NB4 (cell line): ENCODE measurements around the gene DHTKD1.

Source experiments
- DNase-seq: peaks from one replicate; pipeline ENCODE4 v3.0.0; 2010; ENCODE audit warnings: low read depth
- H3K4me3 ChIP-seq: one replicate; pipeline ENCODE4 v1.5.1; 2011; ENCODE audit warnings: mild to moderate bottlenecking, low read depth, low read length, moderate library complexity
- MYC ChIP-seq: IDR thresholded peaks from 2 replicates; pipeline ENCODE4 v1.6.1; 2011; ENCODE audit warnings: low read depth, low read length
- POLR2A ChIP-seq: IDR thresholded peaks from 2 replicates; pipeline ENCODE4 v1.6.1; 2011; ENCODE audit warnings: mild to moderate bottlenecking; ENCODE audit not compliant: insufficient read length; ENCODE audit errors: extremely low read depth
- TF ChIP-seq, protein P1 (sequence below): IDR thresholded peaks from one replicate; pipeline ENCODE4 v1.5.1; 2012; ENCODE audit warnings: low read depth, low read length
- TF ChIP-seq, protein P2 (sequence below): IDR thresholded peaks from 2 replicates; pipeline ENCODE4 v1.6.1; 2011; ENCODE audit warnings: low read depth, low read length

The DHTKD1 gene

DNA sequence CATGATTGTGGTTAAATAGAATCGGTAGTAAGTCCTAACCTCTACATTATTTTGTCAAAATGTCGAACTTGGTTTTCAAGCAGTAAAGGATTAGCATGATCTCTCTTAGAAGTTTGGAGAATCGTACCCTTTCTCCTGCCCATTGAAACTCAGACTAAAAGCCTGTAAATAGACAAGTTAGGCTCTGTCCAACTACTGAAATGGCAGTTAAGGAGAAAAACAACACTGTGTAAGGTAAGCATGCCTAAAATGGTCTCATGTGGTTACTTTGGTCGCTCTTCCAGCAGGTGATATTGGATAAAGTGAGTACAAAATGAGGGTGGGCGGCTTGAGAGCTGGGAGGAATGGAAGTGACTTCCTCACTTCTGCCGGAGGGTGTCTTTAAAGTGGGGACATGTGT is 85.8 kb downstream of the DHTKD1 start:
- DNase-seq: no peak
- TF ChIP-seq MYC: no peak
- TF ChIP-seq, protein P1, sequence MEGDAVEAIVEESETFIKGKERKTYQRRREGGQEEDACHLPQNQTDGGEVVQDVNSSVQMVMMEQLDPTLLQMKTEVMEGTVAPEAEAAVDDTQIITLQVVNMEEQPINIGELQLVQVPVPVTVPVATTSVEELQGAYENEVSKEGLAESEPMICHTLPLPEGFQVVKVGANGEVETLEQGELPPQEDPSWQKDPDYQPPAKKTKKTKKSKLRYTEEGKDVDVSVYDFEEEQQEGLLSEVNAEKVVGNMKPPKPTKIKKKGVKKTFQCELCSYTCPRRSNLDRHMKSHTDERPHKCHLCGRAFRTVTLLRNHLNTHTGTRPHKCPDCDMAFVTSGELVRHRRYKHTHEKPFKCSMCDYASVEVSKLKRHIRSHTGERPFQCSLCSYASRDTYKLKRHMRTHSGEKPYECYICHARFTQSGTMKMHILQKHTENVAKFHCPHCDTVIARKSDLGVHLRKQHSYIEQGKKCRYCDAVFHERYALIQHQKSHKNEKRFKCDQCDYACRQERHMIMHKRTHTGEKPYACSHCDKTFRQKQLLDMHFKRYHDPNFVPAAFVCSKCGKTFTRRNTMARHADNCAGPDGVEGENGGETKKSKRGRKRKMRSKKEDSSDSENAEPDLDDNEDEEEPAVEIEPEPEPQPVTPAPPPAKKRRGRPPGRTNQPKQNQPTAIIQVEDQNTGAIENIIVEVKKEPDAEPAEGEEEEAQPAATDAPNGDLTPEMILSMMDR: no peak
- no peak for TF ChIP-seq POLR2A
- TF ChIP-seq, protein P2, sequence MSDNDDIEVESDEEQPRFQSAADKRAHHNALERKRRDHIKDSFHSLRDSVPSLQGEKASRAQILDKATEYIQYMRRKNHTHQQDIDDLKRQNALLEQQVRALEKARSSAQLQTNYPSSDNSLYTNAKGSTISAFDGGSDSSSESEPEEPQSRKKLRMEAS: no peak
- no peak overlapping the region for H3K4me3 ChIP-seq

DNA sequence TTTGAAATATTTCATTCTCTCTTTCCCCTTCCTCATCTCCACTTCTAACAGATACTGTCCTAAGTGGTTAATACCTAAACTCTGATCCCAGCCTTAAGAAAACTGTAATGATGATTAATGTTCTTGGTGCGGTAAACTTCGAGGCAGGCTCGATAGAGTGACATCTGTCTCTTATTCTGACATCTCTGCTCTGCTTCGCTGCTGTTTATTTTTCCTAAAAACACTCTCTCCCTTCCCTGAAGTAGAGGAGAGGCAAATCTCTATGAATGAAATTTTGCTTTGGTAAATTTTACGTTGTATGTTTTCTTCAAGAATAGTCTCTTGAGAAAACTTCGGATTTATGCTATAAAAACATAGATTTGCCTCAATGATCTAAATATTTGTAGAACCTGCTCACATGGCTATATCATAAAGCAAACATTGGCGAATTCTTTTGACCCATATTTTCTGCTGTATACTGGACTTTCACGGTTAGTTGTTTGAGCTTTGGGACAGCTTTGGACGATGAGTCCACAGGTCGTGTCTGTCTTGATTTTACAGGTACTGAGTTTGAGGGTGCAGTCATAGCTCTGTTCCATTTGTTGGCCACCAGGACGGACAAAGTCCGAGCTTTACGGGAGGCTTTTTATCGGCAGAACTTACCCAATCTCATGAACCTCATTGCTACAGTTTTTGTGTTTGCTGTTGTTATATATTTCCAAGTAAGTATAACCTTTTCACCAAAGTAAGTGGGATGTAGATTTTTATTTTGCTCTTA is 87.8 kb downstream of the DHTKD1 start:
- DNase-seq: no peak
- H3K4me3 ChIP-seq: no peak overlapping the region
- TF ChIP-seq, protein P2: no peak
- no peak for TF ChIP-seq POLR2A
- TF ChIP-seq, protein P1: no peak
- no peak for TF ChIP-seq MYC

DNA sequence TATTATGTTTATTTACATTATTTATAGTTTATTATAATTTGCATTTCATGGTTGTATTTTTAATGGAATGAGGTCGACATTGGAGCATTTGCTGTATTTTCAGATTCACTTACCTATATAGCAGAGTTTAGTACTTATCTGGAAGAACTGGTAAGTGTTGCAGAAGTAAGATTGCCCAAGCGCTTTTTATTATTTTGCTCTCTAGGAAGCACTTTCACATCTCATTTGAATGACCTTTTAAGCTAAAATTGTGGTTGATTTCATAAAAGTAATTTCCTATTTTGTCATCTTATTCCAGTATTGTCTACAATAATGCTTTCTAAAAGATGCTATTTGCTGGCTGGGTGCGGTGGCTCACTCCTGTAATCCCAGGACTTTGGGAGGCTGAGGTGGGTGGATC is 89.4 kb downstream of the DHTKD1 start:
- TF ChIP-seq, protein P2: no peak
- peak; percentile 5 for DNase-seq
- no peak overlapping the region for H3K4me3 ChIP-seq

DNA sequence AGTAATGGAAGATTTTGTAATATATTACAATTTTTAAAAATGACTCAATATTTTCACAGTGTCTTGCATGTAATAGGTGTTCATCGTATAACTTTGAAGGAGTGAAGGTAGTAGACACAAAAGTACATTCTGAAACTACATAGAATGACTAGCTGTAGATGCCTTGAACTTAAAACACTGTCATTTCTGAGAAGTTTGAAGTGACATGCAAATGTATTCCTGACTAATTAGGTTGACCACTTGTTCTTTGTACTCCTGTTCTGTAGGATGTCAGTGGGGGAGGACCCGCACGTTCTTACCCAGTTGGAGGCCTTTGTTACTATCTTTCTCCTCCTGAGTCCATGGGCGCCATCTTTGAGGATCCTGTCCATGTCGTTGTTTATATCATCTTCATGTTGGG is 91.9 kb downstream of the DHTKD1 start:
- no peak for DNase-seq
- TF ChIP-seq, protein P2: no peak
- TF ChIP-seq, protein P1: no peak
- TF ChIP-seq MYC: no peak
- TF ChIP-seq POLR2A: no peak
- H3K4me3 ChIP-seq: no peak overlapping the region

DNA sequence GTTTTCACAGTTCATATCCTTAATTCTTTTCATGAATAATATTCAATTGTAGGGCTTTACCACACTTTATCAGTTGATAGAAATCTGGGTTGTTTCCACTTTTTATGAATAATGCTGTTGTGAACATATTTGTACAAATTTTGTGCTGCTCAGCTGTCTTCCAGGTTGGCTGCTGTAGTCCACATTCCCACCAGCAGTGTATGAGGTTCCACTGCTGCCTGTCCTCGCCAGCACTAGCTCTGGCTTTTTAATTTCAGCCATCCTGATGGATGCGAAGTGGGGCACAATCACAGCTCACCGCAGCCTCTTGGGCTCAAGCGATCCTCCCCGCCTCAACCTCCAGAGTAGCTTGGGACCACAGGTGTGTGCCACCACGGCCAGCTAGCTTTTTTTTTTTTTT is 94.2 kb downstream of the DHTKD1 start:
- no peak overlapping the region for H3K4me3 ChIP-seq
- TF ChIP-seq MYC: no peak
- no peak for DNase-seq

DNA sequence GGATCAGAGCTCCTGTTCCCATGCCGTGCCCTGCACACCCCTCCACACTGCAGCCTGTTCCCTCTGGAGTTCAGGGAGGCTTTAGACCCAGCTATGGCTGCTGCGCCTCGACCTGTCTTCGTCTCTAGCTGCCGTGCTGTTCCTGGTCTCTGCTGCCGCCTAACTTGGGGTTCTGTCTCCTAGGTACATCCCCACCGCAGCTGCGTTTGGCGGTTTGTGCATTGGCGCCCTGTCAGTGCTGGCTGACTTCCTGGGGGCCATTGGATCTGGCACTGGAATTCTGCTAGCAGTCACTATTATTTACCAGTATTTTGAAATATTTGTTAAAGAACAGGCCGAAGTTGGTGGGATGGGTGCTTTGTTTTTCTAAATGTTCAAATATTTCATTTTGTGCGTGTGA is 95.3 kb downstream of the DHTKD1 start:
- no peak for DNase-seq
- TF ChIP-seq POLR2A (no peak), MYC (no peak)
- TF ChIP-seq, protein P2: no peak
- TF ChIP-seq, protein P1: no peak
- no peak overlapping the region for H3K4me3 ChIP-seq

DNA sequence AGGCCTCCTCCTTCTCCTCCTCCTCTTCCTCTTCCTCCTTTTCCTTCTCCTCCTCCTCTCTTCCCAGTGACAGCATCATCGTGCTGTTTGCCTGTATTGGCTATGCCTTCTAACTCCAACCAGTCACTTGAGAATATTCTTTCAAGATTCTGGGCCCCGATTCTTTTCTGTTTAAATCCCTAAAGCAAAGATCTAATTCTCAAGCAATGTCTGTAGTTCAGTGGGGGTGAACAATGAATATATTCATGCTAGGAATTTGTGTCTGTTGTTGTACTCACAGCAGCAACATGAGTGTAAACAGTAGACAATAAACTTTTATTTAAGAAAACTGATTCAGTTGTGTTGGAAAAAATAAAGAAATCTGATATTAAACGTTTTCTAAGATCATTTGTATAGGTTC is 96.3 kb downstream of the DHTKD1 start:
- DNase-seq: no peak
- no peak overlapping the region for H3K4me3 ChIP-seq
- TF ChIP-seq, protein P1: no peak
- TF ChIP-seq, protein P2: no peak
- TF ChIP-seq POLR2A (no peak), MYC (no peak)
